Activated CD8-positive, alpha-beta memory T cell treated with anti-CD3 and anti-CD28 coated beads, Interleukin-2, amount 50 U/mL, for 1 hour (primary cell): ENCODE measurements around the gene OR2K2.
"Not testable (repeated sequence)": the region's sequence is repeated elsewhere in the genome, so short reads cannot be mapped to it uniquely, and the experiment has no call there.

Experiments used
- DNase-seq: peaks from one replicate; pipeline ENCODE4 v3.0.0-alpha.2; 2020; ENCODE audit errors: extremely low read depth

The OR2K2 gene

DNA sequence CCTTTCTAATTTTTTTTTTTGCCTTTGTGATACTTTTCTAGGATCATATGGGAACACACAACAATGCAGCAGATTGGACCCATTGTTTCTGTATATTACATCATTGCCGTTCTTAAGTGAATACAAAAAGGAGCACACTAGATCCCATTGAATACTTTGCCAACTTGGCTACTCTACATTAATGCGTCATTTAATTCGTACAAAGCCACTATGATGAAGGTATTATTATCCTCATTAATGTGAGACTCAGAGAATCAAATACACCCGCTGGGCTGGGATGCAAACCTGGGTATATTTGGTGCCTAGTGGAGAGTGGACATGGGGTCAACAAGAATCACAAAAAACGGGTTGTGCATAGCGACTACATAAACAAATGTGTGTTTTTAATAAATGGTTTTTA, 31.9 kb downstream of the OR2K2 start:
- DNase-seq: no peak

DNA sequence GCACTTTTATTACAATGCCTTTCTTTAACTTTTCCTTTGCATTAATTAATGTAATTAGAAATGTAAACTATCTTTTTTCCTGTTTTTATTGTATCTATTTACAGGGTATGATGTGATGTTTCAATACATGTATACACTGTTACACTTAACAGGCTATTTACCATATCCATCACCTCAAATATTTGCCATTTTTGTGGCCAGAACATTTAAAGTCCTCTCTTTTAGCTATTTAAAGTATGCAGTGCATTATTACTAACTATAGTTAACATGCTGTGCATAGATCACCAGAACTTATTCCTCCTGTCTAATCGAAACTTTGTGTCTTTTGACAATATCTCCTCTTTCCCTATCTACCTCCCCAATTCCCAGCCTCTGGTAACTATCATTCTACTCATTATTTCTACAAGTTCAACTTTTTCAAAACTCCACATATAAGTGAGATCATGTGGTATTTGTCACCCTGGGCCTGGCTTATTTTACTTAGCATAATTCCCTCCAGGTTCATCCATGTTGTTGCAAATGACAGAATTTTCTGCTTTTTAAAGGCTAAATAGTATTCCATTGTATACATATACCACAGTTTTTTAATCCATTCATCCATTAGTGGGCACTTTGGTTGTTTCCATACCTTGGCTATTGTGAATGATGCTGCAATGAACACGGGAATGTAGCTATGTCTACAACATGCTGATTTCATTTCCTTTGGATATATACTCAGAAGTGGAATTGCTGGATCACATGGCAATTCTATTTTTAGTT, 32.8 kb downstream of the OR2K2 start:
- DNase-seq: no peak

DNA sequence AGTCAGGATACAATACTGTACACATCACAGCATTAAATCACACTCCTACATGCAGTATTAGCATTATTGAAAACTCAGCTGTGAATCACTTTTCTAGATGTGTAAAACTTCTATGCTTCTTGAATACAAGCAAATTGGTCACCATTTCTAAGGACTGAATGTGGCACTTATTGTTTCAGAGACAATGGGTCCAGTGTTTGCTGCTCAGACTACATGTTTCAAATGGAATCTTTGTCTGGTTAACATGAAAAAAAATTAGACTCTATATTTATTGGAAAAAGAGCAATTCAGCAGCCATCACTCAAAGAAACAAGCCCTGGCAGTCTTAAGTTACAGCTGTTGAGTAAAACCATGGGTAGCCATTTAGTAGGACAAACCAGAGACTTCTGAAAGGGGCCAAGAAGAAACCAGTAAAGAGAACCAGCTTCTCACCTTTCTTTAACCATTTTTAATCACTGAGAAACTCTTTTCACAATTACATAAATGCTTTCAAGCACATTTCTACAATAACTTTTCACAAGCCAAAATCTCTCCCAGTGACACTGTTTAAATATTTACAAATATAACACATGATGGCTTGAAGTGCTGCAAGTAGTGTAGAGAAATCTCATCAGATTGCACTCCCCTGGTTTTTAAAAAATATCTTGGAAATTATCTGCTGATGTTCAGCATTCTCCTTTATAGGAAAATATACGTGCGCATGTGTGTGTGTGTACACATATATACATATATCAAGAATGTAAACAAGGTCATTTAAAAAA, 35.2 kb downstream of the OR2K2 start:
- DNase-seq: no peak

DNA sequence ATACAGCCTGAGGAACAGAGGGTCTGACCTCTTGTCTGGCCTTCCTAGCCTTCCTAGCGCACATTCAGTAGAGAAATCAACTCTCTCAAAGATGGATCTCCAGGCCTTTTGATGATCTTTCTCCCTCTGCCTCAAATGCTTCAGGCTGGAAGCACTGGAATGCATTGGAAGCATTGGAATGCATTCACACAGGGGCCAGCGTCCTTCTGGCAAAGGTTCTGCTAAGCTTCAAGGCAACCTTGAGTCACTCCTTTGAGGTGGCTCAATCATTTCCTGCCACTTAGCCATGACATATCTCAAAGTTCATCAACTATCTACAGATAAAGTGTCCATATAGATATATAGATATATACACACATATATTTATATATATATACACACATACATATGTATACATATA, 42.9 kb downstream of the OR2K2 start:
- no peak for DNase-seq

DNA sequence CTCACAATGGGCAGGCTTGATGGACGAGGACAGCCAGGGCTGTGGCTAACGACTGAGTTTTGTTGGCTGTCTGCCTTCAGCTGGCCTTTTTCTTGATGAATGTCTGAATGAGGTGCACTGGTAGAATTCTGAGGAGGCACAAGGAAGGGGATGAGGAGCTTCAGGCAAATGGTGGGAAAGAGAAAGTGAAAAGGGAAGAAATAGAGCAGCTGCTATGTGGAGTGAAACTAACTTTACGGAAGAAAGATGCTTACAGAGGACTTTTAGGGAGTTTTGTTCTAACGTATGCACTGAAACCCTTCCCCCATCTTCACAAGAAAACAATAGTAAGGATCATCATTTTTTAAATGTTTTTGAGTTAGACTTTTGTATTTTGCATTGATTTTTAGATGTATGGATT, 45.3 kb downstream of the OR2K2 start:
- no peak for DNase-seq

DNA sequence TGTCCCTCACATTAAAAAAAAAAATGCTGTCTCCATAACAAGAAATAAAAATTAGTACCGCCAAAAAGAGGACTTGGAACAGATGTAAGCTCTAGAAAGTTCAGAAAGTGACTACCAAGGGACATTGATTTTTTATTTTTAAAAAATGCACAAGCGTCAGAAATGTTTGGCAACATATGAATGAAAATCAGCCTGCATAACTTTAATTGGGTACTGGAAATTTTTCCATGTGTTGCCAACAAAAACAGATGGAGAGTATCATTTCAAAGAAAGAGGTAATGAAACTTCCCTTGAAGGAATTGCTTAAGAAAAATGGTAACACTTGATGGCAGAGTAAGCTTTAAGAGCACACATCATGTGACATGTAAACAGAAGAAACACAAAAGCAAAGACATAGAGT, 47.2 kb downstream of the OR2K2 start:
- DNase-seq: no peak

DNA sequence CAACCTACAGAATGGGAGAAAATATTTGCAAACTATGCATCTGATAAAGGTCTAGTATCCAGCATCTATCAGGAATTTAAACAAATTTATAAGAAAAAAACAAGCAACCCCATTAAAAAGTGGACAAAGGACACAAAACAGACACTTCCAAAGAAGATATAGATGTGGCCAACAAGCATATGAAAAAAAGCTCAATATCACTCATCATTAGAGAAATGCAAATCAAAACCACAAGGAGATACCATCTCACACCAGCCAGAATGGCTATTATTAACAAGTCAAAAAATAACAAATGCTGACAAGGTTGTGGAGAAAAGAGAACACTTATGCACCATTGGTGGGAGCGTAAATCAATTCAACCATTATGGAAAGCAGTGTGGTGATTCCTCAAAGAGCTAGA, 49.2 kb downstream of the OR2K2 start:
- not testable (repeated sequence) for DNase-seq
